ENCODE measurements around the gene LRRC36. TPM values are rescaled to one million over a fixed set of nuclear protein-coding genes. Genes with fewer than 3 reads are reported as not detected.

LRRC36 gene
- total RNA-seq, 8 experiments from 2014 or later: 0.43 to 1.5 (median 1.0) TPM; not detected in 4

DNA sequence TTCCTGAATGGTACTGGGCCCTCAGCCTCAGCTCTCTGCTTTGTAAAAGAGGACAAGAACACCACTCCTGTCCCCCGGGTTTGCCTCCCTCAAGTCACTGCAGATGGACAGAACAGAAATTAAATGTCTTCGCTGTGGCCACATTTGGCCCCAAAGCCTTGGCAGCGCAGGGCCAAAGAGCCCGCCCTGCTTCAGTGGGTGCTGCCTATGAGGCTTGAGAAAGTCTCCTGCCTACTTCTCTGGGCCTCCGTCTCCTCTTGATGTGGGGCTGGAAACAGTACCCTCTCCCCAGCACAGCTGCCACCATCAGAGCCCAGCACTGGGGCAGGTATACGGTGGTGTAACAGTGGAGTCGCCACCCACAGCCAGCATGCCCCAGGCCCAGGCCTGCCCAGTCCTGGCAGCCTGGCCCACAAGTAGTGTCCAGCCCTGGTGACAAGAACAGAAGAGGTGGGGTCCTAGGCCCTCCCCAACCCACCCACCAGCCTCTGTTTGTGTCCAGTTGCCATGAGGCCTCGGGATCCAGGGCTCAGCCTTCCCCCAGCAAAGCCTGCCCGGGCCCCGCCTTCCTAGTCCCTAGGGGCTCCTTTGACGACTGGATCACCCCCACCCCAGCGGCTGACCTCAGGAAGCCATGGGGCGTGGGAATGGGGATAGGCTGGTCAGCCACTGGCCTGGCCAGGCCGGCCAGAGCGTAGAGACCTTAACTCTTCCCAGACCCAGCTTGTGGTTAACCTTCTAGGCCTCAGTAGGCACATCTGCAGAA lies 70.6 kb downstream of the LRRC36 start:
- Histone ChIP-seq H3K4me1 (replicated peaks in 1 of 2) (peaks cover 47 to 66% of the 10 kb centered on the region in 2 donors), H3K27ac (peak overlapping the region; percentile 48 to 91), H3K4me3 (no peak overlapping the region)
- in situ Hi-C loops (cut with MboI; ENCODE audit: low pct_unique_long_range_greater_than_20kb in 2 of 9, low sequenced_read_pairs in 9 of 9, unreplicated experiment in 9 of 9): no loop called here
- no peak for ATAC-seq (replicated peaks in 6 of 8)
- WGBS, 10 experiments: 35 to 100% (median 66%) methylated on average over 2 to 8 of the region's 15 CpGs; no CpG with 5 or more reads in 4 of the 10 experiments

DNA sequence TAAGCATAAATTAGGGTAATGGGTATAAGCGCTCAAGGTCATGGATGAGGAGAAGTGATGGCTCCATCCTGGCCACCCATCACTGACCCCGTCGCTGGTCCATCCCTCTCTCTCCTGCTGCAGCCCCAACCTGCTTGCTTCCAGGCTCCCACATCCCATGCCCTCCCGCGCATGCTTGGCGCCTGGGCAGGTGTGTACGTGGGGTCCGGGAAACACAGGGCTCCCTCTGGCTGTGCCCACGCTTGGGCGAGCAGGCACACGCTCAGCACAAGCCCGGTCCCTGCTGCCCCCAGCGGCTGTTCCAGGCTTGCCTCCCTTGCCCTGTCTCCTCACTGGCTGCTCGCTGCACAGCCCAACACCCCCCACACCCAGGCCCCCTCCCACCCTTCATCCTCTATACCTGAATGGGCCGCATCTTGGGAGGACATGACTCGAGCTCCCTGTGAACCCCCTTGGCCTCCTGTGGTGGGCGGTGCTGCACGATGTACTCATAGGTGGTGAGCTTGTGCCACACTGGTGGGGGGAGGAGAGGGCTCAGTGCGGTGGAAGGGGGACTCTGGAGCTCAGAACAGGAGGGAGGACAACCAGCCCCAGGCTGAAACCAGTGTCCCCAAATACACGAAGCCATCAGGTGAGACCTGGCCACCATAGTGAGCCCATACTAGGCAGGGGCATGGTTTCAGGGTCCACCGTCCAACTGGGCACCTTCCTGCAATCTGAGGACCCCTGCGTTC lies 71.4 kb downstream of the LRRC36 start:
- H3K4me1 ChIP-seq (replicated peaks in 1 of 2): peaks cover 42 to 59% of the 10 kb centered on the region in 2 donors
- no peak overlapping the region for H3K27ac ChIP-seq

DNA sequence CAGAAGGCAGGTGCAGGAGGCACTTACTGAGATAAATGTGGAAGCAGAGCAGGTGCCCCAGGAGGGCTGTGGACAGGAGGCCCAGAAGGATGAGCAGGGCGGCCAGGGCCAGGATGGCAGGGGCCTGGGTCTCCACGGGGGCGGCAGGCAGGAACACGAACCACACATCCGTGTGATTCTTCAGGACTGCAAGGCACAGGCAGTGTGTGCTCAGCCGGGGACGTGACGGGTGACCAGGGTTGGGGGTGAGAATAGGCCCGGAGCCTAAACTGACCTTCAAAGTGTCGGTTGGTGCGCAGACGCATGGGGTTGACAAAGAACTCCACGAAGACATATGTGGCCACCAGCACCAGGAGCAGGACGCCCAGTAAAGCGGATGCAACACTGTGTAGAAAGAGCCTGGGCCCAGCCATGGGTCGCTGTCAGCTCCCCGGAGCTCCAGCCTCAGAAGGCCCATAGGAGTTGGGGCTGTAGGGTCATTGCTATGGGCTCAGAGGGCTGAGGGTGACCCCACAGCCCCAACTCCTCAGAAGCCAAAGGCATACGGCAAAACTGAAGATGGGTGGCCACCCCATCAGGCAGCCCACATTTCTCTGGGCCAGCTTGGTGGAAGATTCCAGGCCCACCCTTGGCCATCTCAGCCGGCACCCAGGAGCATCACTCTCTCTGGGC lies 72.1 kb downstream of the LRRC36 start:
- Histone ChIP-seq H3K4me1 (replicated peaks in 1 of 2) (peaks cover 40 to 56% of the 10 kb centered on the region in 2 donors), H3K27ac (no peak overlapping the region), H3K4me3 (no peak overlapping the region)
- in situ Hi-C loops (cut with MboI; ENCODE audit: low pct_unique_long_range_greater_than_20kb in 2 of 9, low sequenced_read_pairs in 9 of 9, unreplicated experiment in 9 of 9): no loop called here
- ATAC-seq (replicated peaks in 6 of 8): no peak
- WGBS, 10 experiments: 80 to 100% (median 97%) methylated on average over 1 to 3 of the region's 19 CpGs; no CpG with 5 or more reads in 6 of the 10 experiments

More for the DNA sequence above, 71.4 kb downstream of the LRRC36 start:
- in situ Hi-C loops (cut with MboI; ENCODE audit: low pct_unique_long_range_greater_than_20kb in 2 of 9, low sequenced_read_pairs in 9 of 9, unreplicated experiment in 9 of 9): no loop called here
- no peak for ATAC-seq (replicated peaks in 6 of 8)
- WGBS, 10 experiments: 50 to 100% methylated on average over 2 to 3 of the region's 22 CpGs; no CpG with 5 or more reads in 8 of the 10 experiments
- H3K4me3 ChIP-seq: no peak overlapping the region

DNA sequence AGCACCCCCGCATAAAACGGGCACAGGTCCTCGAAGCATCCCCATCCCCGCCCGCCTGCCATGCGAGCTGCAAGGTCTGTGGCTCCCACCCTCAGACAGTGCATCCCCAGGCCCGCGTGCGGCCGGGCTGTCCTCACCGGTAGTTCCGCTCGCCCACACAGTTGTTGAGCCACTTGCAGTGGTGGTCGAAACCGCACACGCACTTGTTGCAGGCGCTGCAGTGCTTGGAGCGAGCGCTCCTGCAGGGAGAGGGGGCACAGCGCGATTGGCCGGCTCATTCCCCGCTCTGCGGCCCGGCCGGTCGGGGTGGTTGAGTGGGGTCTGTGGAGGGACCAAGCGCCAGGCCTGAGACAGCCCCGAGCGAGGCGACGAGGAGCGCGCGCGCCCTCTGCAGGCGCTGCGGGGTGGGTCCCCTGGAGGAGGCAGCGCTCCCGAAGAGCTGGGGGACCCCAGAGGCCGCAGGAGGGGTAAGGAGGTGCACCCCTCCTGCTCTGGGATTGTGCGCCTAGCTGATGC lies 72.7 kb downstream of the LRRC36 start:
- Histone ChIP-seq H3K27ac (no peak overlapping the region), H3K4me3 (no peak overlapping the region), H3K4me1 (replicated peaks in 1 of 2) (peaks cover 36 to 50% of the 10 kb centered on the region in 2 donors)
- peak in 6 of 8 experiments; percentile 28 to 69 (median 51) for ATAC-seq (replicated peaks in 6 of 8)
- in situ Hi-C loops (cut with MboI; ENCODE audit: low pct_unique_long_range_greater_than_20kb in 2 of 9, low sequenced_read_pairs in 9 of 9, unreplicated experiment in 9 of 9): no loop called here
- WGBS, 10 experiments: 50% methylated on average over 4 of the region's 42 CpGs; no CpG with 5 or more reads in 9 of the 10 experiments

DNA sequence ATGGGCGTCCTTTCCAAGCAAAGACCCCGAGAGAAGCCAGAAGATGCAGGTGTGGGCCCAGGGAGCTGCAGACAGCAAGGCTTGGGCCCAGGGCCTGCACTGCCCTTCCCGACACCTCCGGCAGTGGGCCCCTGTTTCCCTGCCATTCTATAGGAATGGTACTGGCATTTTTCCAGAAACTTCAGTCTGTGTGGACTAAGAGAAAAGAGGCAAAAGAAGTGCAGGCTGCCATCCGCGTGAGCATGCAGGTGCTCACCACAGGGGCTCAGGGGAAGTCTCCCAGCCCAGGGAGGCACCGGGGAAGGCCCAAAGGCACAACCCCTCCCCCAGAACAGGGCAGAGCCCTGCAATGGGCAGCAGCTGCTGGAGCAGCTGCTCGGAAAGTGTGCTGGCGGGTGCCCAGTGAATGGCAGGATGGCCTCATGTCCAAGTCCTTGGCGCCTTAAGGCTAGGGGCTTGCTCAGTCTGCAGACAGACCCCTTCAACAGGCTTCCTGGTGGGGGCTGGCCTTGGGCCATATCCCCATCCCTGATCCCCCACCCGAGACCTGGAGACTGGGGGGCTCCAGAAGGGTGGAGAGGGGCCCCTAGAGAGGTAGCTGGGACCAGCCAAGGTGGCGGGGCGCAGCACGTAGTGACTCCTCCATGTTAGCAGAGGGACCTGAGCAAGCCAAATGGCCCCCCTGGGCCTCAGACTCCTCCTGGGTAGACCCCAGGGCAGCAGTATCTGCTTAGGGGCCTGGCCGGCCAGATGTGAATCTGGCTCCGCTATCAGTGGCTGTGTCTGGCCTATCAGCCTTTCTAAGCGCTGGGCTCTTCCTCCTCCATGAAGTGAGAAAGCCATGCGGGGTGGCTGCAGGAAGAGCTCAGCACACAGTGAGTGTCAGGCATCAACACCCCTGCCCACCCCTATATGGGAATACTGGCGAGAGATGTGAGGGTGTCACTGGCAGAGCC lies 73.4 kb downstream of the LRRC36 start:
- peak in 5 of 8 experiments; percentile 1 to 46 (median 4) for ATAC-seq (replicated peaks in 6 of 8)
- in situ Hi-C loops (cut with MboI; ENCODE audit: low pct_unique_long_range_greater_than_20kb in 2 of 9, low sequenced_read_pairs in 9 of 9, unreplicated experiment in 9 of 9): loop anchor here in 4 of 9 experiments (25.0 kb wide), 3 partner anchors 138 to 463 kb away; partner anchors contain the start of genes CES2 (in 1 of the 4), CIAO2B (in 1 of the 4), FHOD1 (in 1 of the 4) and RRAD (in 1 of the 4)
- H3K4me1 ChIP-seq (replicated peaks in 1 of 2): peaks cover 33 to 42% of the 10 kb centered on the region in 2 donors
- H3K4me3 ChIP-seq: no peak overlapping the region
- 20 to 100% (median 60%) methylated on average over 2 to 3 of the region's 19 CpGs; no CpG with 5 or more reads in 5 of the 10 experiments for WGBS, 10 experiments
- H3K27ac ChIP-seq: no peak overlapping the region

DNA sequence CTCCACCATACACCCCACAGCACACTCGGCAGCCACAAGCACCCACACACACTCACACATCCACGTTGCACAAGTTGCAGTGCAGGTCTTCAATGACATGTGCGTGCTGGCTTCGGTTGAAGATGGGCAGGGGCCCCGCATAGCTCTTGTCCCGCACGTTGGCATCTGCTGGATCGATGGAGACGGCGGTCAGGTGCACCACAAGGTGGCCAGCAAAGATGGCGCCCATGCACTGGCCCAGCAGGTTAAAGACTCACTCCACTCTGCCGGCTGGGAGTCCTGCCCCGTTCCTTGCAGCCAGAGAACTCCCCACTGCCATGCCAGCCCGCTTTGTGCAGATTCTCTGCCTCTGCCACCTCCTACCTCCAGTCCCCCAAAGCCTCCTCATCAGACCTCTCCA lies 74.3 kb downstream of the LRRC36 start:
- Histone ChIP-seq H3K4me1 (replicated peaks in 1 of 2) (peaks cover 25 to 33% of the 10 kb centered on the region in 2 donors), H3K27ac (no peak overlapping the region), H3K4me3 (no peak overlapping the region)
- in situ Hi-C loops (cut with MboI; ENCODE audit: low pct_unique_long_range_greater_than_20kb in 2 of 9, low sequenced_read_pairs in 9 of 9, unreplicated experiment in 9 of 9): loop anchor here in 4 of 9 experiments (25.0 kb wide), 3 partner anchors 139 to 464 kb away; partner anchors contain the start of genes CES2 (in 1 of the 4), CIAO2B (in 1 of the 4), FHOD1 (in 1 of the 4) and RRAD (in 1 of the 4)
- 71 to 100% (median 95%) methylated on average over 1 to 11 of the region's 14 CpGs; no CpG with 5 or more reads in 7 of the 10 experiments for WGBS, 10 experiments
- ATAC-seq (replicated peaks in 6 of 8): no peak

DNA sequence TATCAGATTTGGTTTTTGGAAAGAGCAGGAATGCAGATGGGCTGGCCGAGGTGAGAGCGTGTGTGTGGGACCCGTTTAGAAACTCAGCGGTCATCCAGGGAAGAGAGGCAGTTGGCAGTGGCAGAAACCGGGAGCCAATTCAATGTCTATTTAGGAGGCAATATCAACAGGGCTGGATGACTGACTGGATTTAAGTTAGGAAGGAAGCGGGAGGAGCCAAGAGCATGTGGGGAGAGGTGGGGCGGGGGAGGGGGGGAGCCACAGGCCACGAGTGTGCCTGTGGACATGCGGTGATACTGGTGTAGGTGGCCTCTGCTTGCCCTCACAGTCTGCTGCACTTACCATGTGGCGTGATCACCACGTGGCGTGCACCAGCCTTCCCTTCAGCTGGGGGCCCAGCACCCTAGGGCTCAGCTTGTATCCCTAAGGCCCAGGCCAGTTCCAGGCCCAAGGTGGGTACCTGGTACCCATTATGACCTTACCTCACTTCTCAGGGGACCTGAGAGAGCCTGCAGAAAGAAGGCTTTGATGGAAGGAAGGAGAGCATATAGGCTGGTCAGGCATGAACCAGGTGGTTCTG lies 77.5 kb downstream of the LRRC36 start:
- WGBS, 10 experiments: 90 to 100% (median 97%) methylated on average over 1 to 4 of the region's 12 CpGs; no CpG with 5 or more reads in 6 of the 10 experiments
- Histone ChIP-seq H3K4me1 (replicated peaks in 1 of 2) (peaks cover 5 to 15% of the 10 kb centered on the region in 2 donors), H3K4me3 (no peak overlapping the region), H3K27ac (no peak overlapping the region)
- in situ Hi-C loops (cut with MboI; ENCODE audit: low pct_unique_long_range_greater_than_20kb in 2 of 9, low sequenced_read_pairs in 9 of 9, unreplicated experiment in 9 of 9): loop anchor here in 4 of 9 experiments (25.0 kb wide), 3 partner anchors 142 to 467 kb away; partner anchors contain the start of genes CES2 (in 1 of the 4), CIAO2B (in 1 of the 4), FHOD1 (in 1 of the 4) and RRAD (in 1 of the 4)
- no peak for ATAC-seq (replicated peaks in 6 of 8)

DNA sequence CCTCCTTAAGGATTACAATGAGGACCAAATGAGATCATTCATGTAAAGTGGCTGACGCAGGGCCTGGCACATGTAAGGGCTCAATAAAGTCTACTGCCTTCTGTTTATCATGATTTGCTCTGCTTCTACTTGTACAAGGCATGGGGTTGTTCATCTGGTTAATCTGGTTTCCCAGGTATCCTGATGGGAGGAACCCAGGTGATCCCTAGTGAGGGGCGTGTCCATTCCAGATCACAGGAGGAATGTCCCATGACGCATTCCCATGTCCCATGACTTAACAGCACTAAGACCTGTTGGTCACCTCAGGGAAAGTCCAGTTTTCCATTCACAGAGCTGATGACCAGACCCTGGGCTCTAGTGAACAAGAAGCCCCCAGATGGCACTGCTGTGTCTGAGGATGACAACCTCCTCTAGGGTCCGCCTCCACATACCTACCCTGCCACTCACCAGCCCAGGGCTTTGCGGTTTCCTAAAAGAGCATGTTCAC lies 78.2 kb downstream of the LRRC36 start:
- in situ Hi-C loops (cut with MboI; ENCODE audit: low pct_unique_long_range_greater_than_20kb in 2 of 9, low sequenced_read_pairs in 9 of 9, unreplicated experiment in 9 of 9): loop anchor here in 4 of 9 experiments (25.0 kb wide), 3 partner anchors 142 to 467 kb away; partner anchors contain the start of genes CES2 (in 1 of the 4), CIAO2B (in 1 of the 4), FHOD1 (in 1 of the 4) and RRAD (in 1 of the 4)
- 80 to 100% (median 93%) methylated on average over 1 to 3 of the region's 5 CpGs; no CpG with 5 or more reads in 1 of the 10 experiments for WGBS, 10 experiments
- H3K4me3 ChIP-seq: no peak overlapping the region
- ATAC-seq (replicated peaks in 6 of 8): no peak
- H3K27ac ChIP-seq: no peak overlapping the region
- H3K4me1 ChIP-seq (replicated peaks in 1 of 2): peaks cover 3 to 9% of the 10 kb centered on the region in 2 donors

DNA sequence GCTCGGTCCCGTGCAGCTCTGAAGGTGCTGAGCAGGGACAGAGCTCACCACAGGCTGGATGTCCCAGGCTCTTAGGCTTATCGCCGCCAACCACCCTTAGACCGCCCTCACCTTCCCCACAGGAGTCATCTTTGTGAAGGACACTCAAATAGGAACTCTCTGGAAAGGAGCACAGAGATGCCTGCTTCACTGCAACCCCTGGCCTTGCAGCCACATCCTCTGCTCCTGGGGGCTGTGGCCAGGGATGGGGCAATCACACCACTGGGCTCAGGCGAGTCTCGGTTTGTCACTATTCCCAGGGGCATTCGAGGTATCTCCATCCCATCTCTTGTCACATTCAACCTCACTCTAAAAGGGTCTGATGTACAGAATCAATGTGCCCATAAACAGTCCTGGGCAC lies 78.7 kb downstream of the LRRC36 start:
- Histone ChIP-seq H3K4me1 (replicated peaks in 1 of 2) (peaks cover 0 to 6% of the 10 kb centered on the region in 2 donors), H3K27ac (no peak overlapping the region), H3K4me3 (no peak overlapping the region)
- WGBS, 10 experiments: 60 to 92% (median 85%) methylated on average over 1 to 4 of the region's 8 CpGs; no CpG with 5 or more reads in 7 of the 10 experiments
- no peak for ATAC-seq (replicated peaks in 6 of 8)
- in situ Hi-C loops (cut with MboI; ENCODE audit: low pct_unique_long_range_greater_than_20kb in 2 of 9, low sequenced_read_pairs in 9 of 9, unreplicated experiment in 9 of 9): loop anchor here in 4 of 9 experiments (25.0 kb wide), 3 partner anchors 143 to 468 kb away; partner anchors contain the start of genes CES2 (in 1 of the 4), CIAO2B (in 1 of the 4), FHOD1 (in 1 of the 4) and RRAD (in 1 of the 4)

DNA sequence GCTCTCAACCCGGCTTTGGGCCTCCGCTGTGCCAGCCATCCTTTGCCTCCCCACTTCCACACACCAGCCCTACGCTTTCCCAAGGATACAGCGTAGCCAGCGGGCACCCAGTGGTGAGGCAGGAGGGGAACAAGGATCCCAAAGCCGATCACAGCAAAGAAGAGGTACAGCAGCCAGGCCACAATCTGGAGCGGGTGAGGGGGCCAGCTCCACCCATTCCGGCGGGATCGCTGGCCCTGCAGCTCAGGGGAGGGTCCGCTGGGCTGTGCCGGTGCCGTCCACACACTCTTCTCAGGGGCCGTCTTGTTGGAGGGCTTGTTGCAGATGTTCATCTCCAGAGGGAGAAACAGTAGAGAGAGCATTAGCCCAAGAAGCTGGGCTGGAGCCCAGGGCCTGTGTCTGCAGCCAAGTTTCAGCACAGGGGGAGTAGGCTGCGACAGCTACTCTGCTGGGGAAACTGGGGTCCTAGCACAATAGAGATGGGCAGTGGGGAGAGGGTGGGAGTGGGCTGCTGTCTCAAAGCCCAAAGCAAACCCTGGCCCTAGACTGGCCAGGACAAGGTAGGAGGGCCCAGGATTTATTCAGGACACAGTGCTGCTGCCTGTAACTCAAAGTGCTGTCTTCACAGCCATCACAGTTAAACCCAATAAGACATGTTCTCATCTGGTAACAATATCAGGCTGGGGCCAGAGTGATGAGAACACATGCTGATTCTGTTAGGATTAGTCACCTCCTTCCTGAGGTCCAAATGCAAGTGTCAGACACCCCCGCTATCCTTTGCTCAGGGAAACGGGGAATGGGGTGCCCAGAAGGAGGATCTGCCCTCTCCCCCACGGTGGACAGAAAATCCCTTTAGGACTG lies 79.7 kb downstream of the LRRC36 start:
- H3K4me1 ChIP-seq (replicated peaks in 1 of 2): peaks cover 0 to 6% of the 10 kb centered on the region in 2 donors
- peak; percentile 31 to 93 (median 49) for ATAC-seq (replicated peaks in 6 of 8)
- in situ Hi-C loops (cut with MboI; ENCODE audit: low pct_unique_long_range_greater_than_20kb in 2 of 9, low sequenced_read_pairs in 9 of 9, unreplicated experiment in 9 of 9): loop anchor here in 4 of 9 experiments (25.0 kb wide), 3 partner anchors 144 to 469 kb away; partner anchors contain the start of genes CES2 (in 1 of the 4), CIAO2B (in 1 of the 4), FHOD1 (in 1 of the 4) and RRAD (in 1 of the 4)
- H3K27ac ChIP-seq: no peak overlapping the region
- no peak overlapping the region for H3K4me3 ChIP-seq
- WGBS, 10 experiments: 0 to 100% (median 76%) methylated on average over 1 to 4 of the region's 18 CpGs; no CpG with 5 or more reads in 4 of the 10 experiments

Measured in motor neuron (in vitro differentiated cells).